Osteoblast (primary cell): ENCODE measurements around the gene TMEM82. TPM values are rescaled to one million over a fixed set of nuclear protein-coding genes. Genes with fewer than 3 reads are reported as not detected.

Source experiments
- DNase-seq: peaks from one replicate; pipeline ENCODE4 v3.0.0; 2011; ENCODE audit warnings: low spot score, mixed read lengths; ENCODE audit not compliant: insufficient read length; ENCODE audit errors: missing footprints
- H2AFZ ChIP-seq: 2 replicates; pipeline ENCODE4 v1.6.0; 2011; ENCODE audit warnings: mild to moderate bottlenecking, low read length
- H3K27ac ChIP-seq: 2 replicates; pipeline ENCODE4 v1.5.1; 2011; ENCODE audit warnings: mild to moderate bottlenecking, low read depth, low read length, moderate library complexity
- H3K27me3 ChIP-seq: 2 replicates; pipeline ENCODE4 v1.6.0; 2012; ENCODE audit warnings: mild to moderate bottlenecking, control low read depth, inconsistent platforms, low read length, moderate library complexity; ENCODE audit not compliant: insufficient read depth
- H3K36me3 ChIP-seq: 2 replicates; pipeline ENCODE4 v1.5.1; 2011; ENCODE audit warnings: mild to moderate bottlenecking, low read length, control low read depth, moderate library complexity; ENCODE audit not compliant: insufficient read depth
- H3K4me1 ChIP-seq: 2 replicates; pipeline ENCODE4 v1.5.1; 2011; ENCODE audit warnings: mild to moderate bottlenecking, low read length, control low read depth, moderate library complexity; ENCODE audit not compliant: insufficient read depth
- H3K4me2 ChIP-seq: 2 replicates; pipeline ENCODE4 v1.6.0; 2011; ENCODE audit warnings: mild to moderate bottlenecking, low read length; ENCODE audit not compliant: insufficient read depth
- H3K4me3 ChIP-seq: fragments of 200-600 bp; sonication (generic); 3 replicates; pipeline ENCODE4 v1.5.1; 2012; ENCODE audit warnings: mild to moderate bottlenecking, low read length, inconsistent platforms; ENCODE audit not compliant: insufficient read depth
- H3K79me2 ChIP-seq: 2 replicates; pipeline ENCODE4 v1.6.0; 2012; ENCODE audit warnings: mild to moderate bottlenecking, low read length, control low read depth, inconsistent platforms; ENCODE audit not compliant: insufficient read depth
- H3K9me3 ChIP-seq: 2 replicates; pipeline ENCODE4 v1.5.1; 2011; ENCODE audit warnings: low read depth, low read length, control low read depth
- H4K20me1 ChIP-seq: 2 replicates; pipeline ENCODE4 v1.6.0; 2012; ENCODE audit warnings: mild to moderate bottlenecking, low read length, control low read depth; ENCODE audit not compliant: insufficient read depth
- total RNA-seq: library from RNA; depleted of rRNA; stranded (reverse); fragments of >200 nt; gene quantifications from 2 replicates; pipeline ENCODE4 v1.2.3, GENCODE V29; 2012
- TF ChIP-seq, protein P1 (sequence below): IDR thresholded peaks from 2 replicates; pipeline ENCODE4 v1.5.1; 2011; ENCODE audit warnings: mild to moderate bottlenecking, low read depth, low read length, moderate library complexity; ENCODE audit errors: extremely low read depth

TMEM82 gene
- total RNA-seq, 1 donor: not detected

- TF ChIP-seq, protein P1, sequence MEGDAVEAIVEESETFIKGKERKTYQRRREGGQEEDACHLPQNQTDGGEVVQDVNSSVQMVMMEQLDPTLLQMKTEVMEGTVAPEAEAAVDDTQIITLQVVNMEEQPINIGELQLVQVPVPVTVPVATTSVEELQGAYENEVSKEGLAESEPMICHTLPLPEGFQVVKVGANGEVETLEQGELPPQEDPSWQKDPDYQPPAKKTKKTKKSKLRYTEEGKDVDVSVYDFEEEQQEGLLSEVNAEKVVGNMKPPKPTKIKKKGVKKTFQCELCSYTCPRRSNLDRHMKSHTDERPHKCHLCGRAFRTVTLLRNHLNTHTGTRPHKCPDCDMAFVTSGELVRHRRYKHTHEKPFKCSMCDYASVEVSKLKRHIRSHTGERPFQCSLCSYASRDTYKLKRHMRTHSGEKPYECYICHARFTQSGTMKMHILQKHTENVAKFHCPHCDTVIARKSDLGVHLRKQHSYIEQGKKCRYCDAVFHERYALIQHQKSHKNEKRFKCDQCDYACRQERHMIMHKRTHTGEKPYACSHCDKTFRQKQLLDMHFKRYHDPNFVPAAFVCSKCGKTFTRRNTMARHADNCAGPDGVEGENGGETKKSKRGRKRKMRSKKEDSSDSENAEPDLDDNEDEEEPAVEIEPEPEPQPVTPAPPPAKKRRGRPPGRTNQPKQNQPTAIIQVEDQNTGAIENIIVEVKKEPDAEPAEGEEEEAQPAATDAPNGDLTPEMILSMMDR: no peak
- Histone ChIP-seq H3K4me3 (no peak overlapping the region), H3K27ac (no peak overlapping the region), H3K4me2 (no peak overlapping the region), H3K9me3 (no peaks in the 10 kb centered on the region), H2AFZ (no peak overlapping the region), H3K79me2 (peaks cover 4% of the 10 kb centered on the region), H3K36me3 (peaks cover 77% of the 10 kb centered on the region), H3K27me3 (no peaks in the 10 kb centered on the region), H4K20me1 (peaks cover 11% of the 10 kb centered on the region), H3K4me1 (no peaks in the 10 kb centered on the region)
- peak; percentile 34 for DNase-seq
Observed at GRCh38 chr1:15771836-15772515, 29.7 kb downstream of the TMEM82 start.

DNA sequence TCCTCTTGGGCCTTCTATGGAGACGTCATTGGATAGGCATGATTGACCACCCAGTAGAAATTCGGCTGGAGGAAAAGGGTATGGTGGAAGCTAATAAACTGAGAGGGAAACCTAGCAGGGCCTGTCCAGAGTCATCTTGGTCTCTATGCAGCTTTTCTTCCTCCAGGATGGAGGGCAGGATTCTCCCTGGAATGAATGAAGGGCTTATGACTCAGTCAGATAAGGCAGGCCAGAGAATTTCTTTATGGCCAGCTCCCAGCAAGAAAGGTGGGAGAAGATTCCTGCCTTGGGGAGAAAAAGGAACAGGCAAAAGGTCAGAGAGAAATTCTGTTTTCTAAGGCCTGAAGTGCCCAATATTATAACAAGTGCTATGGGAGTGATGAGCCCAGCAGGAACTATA is 33.4 kb downstream of the TMEM82 start:
- H4K20me1 ChIP-seq: peaks cover 5% of the 10 kb centered on the region
- H3K9me3 ChIP-seq: no peaks in the 10 kb centered on the region
- DNase-seq: no peak
- H3K4me3 ChIP-seq: no peak overlapping the region
- peaks cover 81% of the 10 kb centered on the region for H3K36me3 ChIP-seq
- H3K4me1 ChIP-seq: no peaks in the 10 kb centered on the region
- TF ChIP-seq, protein P1: no peak
- no peaks in the 10 kb centered on the region for H3K27me3 ChIP-seq
- H3K4me2 ChIP-seq: no peak overlapping the region
- H3K79me2 ChIP-seq: no peaks in the 10 kb centered on the region
- H2AFZ ChIP-seq: no peak overlapping the region
- no peak overlapping the region for H3K27ac ChIP-seq

GRCh38 chr1:15777909-15778707 is 35.8 kb downstream of the TMEM82 start:
- no peaks in the 10 kb centered on the region for H3K27me3 ChIP-seq
- H3K27ac ChIP-seq: no peak overlapping the region
- H3K36me3 ChIP-seq: peaks cover 71% of the 10 kb centered on the region
- H3K79me2 ChIP-seq: no peaks in the 10 kb centered on the region
- no peaks in the 10 kb centered on the region for H3K9me3 ChIP-seq
- H3K4me2 ChIP-seq: no peak overlapping the region
- no peak overlapping the region for H3K4me3 ChIP-seq
- TF ChIP-seq, protein P1: no peak
- no peaks in the 10 kb centered on the region for H3K4me1 ChIP-seq
- H4K20me1 ChIP-seq: peaks cover 2% of the 10 kb centered on the region
- no peak for DNase-seq
- no peak overlapping the region for H2AFZ ChIP-seq

- Histone ChIP-seq H3K27me3 (no peaks in the 10 kb centered on the region), H3K36me3 (peaks cover 30% of the 10 kb centered on the region), H3K27ac (peak overlapping the region; percentile 58), H3K4me2 (no peak overlapping the region), H3K79me2 (no peaks in the 10 kb centered on the region), H3K4me3 (no peak overlapping the region), H3K4me1 (peaks cover 16% of the 10 kb centered on the region), H2AFZ (no peak overlapping the region), H4K20me1 (peaks cover 9% of the 10 kb centered on the region), H3K9me3 (no peaks in the 10 kb centered on the region)
- TF ChIP-seq, protein P1: no peak
- no peak for DNase-seq
Observed at GRCh38 chr1:15785683-15786082, 43.4 kb downstream of the TMEM82 start.
